NCI-H510A treated with DMSO at 0.1 percent for 48 hours (cell line): ENCODE results near the gene FES.

Experiments
- DNase-seq: peaks from one replicate; lab custom pipeline; 2025; lab: John Stamatoyannopoulos, UW

Gene FES

DNA sequence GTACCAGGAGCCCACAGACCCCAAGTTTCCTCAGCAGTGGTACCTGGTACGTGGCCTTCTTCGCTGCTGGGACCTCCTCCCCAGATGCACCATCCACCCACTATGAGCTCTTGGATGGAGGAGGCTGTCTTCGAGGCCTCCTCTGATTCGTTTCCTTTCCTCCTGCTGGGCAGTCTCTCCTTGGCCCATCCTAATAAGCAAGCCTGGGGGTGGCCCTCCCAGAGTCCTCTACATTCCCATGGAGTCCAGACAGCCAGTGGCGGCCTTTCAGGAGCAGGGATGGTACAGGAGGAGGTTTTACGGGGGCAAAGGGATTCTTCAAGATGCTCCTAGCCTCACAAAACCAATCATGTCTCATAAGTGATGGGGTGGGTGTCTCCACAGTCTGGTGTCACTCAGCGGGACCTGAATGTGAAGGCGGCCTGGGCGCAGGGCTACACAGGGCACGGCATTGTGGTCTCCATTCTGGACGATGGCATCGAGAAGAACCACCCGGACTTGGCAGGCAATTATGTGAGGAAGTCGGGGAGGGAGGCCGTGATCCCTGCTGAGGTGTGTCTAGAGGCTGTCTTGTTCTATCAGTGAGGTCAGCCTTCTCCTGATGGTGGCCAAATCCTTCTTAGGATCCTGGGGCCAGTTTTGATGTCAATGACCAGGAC is 7.7 kb upstream of the FES start:
- DNase-seq, result no peak

DNA sequence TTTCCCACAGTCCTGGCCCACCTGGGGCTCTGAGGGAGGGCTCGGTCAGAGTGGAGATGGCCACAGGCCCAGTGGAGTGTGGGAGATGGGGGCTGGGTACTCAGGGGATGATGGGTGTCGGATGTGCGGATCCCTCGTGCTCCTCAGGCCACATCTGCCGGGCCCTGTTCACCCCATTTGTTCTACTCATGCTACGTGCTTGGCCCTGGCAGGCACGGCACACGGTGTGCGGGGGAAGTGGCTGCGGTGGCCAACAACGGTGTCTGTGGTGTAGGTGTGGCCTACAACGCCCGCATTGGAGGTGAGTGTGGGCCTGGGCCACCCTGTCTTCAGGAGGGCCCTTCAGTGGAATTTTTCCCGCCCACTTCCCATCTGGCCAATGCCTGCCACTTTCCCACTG is 7.0 kb upstream of the FES start:
- no peak for DNase-seq

DNA sequence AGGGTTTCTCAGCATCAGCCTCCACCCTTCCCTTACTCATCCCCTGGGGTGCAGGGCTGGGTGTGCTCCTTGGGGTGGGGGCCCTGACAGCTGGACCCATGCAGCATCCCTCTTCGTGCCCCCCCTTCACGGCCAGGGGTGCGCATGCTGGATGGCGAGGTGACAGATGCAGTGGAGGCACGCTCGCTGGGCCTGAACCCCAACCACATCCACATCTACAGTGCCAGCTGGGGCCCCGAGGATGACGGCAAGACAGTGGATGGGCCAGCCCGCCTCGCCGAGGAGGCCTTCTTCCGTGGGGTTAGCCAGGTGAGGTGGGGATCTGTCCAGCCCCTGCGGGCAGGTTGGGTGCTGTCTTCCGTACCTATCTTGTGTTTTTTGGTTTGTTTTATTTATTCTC is 6.3 kb upstream of the FES start:
- no peak for DNase-seq

DNA sequence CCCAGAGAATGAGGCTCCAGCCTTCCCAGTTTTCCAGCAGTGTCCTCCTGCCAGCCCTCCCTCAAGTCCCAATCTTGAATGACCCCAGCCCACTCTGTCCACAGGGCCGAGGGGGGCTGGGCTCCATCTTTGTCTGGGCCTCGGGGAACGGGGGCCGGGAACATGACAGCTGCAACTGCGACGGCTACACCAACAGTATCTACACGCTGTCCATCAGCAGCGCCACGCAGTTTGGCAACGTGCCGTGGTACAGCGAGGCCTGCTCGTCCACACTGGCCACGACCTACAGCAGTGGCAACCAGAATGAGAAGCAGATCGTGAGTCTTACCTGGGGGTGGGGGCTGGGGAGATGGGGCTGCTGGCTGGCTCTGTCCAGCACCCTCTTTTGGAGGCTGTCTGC is 5.6 kb upstream of the FES start:
- DNase-seq, result no peak

DNA sequence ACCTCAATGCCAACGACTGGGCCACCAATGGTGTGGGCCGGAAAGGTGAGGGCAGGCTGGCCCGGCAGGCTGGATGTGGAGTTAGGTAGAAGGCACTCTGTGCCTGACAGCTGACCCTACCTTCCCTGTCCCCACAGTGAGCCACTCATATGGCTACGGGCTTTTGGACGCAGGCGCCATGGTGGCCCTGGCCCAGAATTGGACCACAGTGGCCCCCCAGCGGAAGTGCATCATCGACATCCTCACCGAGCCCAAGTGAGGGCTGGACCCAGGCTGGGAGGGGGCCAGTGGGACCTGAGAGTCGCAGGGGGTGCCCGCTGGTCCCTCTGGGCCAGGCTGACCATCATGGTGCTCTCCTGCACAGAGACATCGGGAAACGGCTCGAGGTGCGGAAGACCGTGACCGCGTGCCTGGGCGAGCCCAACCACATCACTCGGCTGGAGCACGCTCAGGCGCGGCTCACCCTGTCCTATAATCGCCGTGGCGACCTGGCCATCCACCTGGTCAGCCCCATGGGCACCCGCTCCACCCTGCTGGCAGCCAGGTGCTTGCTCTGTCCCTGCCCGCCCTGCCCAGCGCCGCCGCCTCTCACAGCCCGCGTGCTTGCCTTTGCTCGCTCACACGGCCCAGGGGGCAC is 4.5 kb upstream of the FES start:
- DNase-seq, result no peak

DNA sequence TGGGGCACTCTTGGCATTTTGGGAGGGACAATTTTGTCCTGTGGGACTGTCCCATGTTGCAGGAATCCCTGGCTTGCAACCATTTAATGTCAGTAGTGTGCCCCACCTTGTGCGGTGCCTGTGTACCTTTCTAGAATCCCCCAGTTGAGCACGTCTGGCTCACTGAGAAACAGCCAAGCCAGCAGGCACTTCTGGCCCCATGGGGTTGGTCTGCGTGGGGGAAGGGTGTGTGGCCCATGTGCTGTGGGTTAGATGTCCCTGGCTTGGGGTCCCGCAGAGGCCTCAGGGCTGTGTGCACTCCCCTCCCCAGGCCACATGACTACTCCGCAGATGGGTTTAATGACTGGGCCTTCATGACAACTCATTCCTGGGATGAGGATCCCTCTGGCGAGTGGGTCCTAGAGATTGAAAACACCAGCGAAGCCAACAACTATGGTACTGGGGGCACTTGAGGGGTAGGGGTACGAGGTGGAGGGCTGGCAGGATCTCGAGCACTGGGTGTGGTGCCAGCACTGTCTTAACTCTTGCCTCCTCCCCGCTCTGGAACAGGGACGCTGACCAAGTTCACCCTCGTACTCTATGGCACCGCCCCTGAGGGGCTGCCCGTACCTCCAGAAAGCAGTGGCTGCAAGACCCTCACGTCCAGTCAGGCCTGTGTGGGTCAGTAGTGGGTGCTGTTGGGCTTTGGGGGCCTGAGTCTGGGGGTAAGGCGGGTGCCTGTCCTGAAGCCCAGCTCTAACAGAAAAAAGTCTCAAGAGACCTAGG is 3.7 kb upstream of the FES start:
- DNase-seq, result no peak

DNA sequence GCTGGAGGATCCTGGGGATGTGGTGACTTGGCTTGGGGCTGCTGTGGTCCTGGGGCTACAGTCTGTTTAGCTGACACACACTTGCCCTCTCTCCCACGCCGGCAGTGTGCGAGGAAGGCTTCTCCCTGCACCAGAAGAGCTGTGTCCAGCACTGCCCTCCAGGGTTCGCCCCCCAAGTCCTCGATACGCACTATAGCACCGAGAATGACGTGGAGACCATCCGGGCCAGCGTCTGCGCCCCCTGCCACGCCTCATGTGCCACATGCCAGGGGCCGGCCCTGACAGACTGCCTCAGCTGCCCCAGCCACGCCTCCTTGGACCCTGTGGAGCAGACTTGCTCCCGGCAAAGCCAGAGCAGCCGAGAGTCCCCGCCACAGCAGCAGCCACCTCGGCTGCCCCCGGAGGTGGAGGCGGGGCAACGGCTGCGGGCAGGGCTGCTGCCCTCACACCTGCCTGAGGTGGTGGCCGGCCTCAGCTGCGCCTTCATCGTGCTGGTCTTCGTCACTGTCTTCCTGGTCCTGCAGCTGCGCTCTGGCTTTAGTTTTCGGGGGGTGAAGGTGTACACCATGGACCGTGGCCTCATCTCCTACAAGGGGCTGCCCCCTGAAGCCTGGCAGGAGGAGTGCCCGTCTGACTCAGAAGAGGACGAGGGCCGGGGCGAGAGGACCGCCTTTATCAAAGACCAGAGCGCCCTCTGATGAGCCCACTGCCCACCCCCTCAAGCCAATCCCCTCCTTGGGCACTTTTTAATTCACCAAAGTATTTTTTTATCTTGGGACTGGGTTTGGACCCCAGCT is 2.9 kb upstream of the FES start:
- no peak for DNase-seq

DNA sequence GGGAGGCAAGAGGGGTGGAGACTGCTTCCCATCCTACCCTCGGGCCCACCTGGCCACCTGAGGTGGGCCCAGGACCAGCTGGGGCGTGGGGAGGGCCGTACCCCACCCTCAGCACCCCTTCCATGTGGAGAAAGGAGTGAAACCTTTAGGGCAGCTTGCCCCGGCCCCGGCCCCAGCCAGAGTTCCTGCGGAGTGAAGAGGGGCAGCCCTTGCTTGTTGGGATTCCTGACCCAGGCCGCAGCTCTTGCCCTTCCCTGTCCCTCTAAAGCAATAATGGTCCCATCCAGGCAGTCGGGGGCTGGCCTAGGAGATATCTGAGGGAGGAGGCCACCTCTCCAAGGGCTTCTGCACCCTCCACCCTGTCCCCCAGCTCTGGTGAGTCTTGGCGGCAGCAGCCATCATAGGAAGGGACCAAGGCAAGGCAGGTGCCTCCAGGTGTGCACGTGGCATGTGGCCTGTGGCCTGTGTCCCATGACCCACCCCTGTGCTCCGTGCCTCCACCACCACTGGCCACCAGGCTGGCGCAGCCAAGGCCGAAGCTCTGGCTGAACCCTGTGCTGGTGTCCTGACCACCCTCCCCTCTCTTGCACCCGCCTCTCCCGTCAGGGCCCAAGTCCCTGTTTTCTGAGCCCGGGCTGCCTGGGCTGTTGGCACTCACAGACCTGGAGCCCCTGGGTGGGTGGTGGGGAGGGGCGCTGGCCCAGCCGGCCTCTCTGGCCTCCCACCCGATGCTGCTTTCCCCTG is 2.2 kb upstream of the FES start:
- DNase-seq, result no peak

DNA sequence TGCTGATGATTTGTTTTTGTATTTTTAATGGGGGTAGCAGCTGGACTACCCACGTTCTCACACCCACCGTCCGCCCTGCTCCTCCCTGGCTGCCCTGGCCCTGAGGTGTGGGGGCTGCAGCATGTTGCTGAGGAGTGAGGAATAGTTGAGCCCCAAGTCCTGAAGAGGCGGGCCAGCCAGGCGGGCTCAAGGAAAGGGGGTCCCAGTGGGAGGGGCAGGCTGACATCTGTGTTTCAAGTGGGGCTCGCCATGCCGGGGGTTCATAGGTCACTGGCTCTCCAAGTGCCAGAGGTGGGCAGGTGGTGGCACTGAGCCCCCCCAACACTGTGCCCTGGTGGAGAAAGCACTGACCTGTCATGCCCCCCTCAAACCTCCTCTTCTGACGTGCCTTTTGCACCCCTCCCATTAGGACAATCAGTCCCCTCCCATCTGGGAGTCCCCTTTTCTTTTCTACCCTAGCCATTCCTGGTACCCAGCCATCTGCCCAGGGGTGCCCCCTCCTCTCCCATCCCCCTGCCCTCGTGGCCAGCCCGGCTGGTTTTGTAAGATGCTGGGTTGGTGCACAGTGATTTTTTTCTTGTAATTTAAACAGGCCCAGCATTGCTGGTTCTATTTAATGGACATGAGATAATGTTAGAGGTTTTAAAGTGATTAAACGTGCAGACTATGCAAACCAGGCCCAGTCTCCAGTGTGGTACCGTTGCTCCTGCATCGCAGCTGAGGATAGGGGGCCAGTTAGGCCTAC is 1.4 kb upstream of the FES start:
- DNase-seq, result no peak

DNA sequence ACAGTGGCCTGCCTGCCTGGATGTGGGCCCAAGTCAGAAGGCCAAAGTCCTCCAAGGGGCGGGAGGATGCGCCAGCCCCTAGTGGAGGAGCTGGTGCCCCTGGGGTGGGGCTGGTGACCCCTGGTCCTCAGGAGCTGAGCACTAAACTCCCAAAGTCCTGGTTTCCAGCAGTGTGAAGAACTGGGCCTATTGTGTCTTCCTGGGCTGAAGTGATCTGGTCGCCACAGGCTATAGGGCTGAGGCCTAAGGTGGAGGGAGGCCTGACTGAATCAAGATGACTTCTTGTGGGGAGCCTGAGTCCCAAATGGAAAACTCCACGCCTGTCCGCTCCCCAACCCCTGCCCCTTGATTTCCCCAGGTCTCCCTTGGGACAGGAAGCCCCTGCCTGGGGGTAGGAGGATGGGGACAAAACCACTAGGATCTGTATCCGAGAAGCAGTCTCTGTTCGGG is 753 bp upstream of the FES start:
- no peak for DNase-seq

DNA sequence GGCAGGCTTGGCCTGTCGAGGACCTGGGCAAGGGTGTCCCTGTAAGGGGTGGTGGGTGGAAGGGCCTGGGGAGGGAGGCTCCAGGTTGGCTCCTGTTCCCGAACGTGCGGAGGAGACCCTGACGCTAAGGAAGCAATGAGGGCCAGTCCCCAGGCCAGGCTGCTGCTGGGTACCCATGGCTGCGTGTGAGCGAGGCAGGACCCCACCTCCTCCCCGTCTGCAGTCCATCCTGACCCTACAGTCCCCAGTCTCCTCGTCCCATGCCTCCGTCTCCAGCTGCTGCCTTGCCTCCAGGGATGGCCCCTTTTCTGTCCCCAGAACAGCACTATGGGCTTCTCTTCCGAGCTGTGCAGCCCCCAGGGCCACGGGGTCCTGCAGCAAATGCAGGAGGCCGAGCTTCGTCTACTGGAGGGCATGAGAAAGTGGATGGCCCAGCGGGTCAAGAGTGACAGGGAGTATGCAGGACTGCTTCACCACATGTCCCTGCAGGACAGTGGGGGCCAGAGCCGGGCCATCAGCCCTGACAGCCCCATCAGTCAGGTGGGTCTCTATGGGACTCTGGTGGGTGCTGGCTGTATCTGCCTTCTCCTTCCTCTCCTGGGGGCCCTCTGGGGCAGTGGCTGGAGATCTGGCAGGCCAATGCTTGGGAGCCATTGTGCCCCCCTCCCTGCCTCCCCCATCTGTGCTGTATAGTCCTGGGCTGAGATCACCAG is 571 bp downstream of the FES start:
- no peak for DNase-seq

DNA sequence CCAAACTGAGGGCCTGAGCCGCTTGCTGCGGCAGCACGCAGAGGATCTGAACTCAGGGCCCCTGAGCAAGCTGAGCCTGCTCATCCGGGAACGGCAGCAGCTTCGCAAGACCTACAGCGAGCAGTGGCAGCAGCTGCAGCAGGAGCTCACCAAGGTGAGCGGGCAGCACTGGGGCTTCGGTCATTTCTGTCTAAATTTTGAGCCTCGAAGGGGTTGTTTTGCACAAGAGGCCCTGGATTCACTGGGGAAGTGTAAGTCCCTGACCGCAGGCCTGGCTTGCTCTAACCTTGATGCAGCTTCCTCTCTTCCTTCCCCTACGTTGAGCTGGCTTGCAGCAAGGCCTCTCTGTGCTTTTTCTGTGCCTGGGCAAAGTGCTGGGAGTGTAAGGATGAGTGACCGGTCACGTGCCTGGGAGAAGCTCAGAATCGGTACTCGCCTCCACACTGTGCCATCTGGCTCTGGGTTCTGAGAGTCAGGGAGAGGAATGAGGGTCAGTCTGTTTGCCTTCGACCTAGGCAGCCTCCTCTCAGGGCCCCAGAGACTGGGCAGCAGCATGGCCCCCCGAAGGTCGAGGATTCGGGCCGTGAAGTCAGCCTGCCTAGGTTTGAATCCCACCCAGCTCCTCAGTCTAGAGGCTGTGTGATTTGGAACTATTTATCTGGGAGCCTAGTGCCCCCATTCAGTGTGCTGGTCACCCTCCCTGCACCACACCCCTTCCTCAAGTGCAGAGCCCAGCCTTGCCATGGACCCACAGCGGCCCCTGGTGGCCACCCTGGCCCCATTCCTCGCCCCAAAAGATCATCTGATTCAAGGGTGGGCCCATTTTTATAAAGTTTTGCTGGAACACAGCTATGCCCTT is 1.4 kb downstream of the FES start:
- peak; percentile 57 for DNase-seq

DNA sequence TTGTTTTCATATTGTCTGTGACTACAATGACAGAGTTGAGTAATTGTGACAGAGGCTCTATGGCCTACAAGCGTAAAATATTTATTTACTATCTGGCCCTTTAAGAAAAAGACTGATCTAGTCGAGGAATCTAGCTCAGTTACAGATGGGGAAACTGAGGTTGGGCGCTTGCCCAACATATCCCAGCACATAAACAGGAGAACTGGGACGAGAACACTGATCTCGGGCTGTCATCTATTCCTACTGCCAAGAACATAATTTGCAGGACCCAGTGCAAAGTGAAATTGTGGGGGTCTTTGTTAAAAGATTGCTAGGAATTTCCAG is 1.9 kb downstream of the FES start:
- no peak for DNase-seq

DNA sequence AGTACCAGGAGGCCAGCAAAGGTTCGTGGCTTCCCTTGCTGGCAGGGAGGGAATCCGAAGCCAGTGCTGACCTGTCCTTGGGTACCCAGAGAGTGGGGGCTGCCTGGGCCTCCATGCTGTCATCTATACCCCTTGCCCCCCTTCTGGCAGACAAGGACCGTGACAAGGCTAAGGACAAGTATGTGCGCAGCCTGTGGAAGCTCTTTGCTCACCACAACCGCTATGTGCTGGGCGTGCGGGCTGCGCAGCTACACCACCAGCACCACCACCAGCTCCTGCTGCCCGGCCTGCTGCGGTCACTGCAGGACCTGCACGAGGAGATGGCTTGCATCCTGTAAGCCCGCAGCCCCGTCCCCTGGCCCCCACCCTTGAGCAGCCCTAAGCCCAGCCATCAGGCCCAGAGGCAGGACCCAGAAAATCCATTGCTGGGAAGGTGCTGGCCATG is 2.8 kb downstream of the FES start:
- no peak for DNase-seq

DNA sequence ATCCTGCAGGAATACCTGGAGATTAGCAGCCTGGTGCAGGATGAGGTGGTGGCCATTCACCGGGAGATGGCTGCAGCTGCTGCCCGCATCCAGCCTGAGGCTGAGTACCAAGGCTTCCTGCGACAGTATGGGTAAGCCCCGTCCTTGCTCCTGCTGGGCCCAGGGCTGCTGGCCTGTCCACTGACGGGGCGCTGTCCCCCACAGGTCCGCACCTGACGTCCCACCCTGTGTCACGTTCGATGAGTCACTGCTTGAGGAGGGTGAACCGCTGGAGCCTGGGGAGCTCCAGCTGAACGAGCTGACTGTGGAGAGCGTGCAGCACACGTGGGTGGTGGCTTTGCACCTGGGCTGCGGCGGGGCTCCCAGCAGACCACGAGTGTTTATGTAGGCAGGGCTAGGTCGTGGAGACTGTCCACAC is 5.0 kb downstream of the FES start:
- no peak for DNase-seq

DNA sequence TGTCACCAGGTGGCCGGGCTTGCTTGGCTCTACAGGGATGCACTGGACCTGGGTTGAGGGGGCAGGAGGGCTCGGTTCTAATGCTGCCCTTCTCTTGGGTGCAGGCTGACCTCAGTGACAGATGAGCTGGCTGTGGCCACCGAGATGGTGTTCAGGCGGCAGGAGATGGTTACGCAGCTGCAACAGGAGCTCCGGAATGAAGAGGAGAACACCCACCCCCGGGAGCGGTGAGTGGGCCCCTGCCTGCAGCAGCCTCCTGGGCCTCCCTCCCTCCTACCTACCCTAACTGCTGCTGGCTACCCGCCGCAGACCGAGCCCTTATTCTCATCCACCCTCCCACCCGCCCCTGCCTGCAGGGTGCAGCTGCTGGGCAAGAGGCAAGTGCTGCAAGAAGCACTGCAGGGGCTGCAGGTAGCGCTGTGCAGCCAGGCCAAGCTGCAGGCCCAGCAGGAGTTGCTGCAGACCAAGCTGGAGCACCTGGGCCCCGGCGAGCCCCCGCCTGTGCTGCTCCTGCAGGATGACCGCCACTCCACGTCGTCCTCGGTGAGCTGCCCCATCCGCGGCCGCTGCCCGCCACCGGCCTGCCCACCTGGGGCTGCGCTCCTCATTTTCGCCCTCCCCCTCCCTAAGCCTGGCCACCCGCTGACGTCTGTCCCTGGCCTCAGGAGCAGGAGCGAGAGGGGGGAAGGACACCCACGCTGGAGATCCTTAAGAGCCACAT is 5.6 kb downstream of the FES start:
- DNase-seq, result no peak

DNA sequence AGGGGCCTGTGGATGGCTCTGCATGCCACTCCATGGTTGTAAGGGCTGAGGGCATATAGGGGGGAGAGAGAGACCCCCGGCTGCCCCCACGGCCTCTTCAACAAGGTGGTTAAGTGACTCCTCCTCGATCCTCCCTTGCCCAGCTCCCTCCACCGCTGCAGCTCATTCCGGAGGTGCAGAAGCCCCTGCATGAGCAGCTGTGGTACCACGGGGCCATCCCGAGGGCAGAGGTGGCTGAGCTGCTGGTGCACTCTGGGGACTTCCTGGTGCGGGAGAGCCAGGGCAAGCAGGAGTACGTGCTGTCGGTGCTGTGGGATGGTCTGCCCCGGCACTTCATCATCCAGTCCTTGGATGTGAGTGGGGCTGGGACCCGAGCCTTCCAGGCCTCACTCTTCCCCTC is 6.5 kb downstream of the FES start:
- DNase-seq, result no peak

DNA sequence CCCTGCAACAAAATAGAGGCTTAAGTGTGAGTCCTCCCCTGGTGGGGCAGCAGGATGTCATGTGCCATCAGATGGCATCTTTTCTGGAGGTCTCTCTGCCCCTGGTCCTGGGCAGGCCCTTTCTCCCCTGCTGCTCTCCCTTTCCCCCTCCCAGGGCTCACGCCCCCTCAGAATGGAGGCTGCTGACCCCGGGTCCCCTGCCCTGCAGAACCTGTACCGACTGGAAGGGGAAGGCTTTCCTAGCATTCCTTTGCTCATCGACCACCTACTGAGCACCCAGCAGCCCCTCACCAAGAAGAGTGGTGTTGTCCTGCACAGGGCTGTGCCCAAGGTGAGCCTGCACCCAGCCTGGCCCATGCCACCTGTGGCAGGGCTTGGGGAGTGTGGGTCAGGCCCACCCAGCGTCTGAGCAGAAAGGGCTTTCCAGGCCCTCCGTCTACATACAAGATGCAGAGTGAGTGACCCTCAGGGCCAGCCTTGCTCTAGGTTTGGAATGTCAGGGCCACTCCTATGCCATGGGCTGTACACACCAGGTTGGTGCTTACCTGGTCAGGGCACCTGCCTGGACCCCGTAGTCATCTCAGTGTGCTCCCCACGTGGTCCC is 7.1 kb downstream of the FES start:
- DNase-seq, result no peak
